GM19395 (cell line): ENCODE measurements around the gene GPHN.
"Not testable (repeated sequence)": the region's sequence is repeated elsewhere in the genome, so short reads cannot be mapped to it uniquely, and the experiment has no call there.

Experiments
- ATAC-seq: cut with Tn5 transposase; IDR thresholded peaks from one replicate; pipeline ENCODE4 v1.9.1; 2021; ENCODE audit warnings: mild to moderate bottlenecking, moderate library complexity; ENCODE audit not compliant: unreplicated experiment

GPHN gene

GRCh38 chr14:67016856-67017255 is 508.9 kb downstream of the GPHN start:
- ATAC-seq = no peak

DNA sequence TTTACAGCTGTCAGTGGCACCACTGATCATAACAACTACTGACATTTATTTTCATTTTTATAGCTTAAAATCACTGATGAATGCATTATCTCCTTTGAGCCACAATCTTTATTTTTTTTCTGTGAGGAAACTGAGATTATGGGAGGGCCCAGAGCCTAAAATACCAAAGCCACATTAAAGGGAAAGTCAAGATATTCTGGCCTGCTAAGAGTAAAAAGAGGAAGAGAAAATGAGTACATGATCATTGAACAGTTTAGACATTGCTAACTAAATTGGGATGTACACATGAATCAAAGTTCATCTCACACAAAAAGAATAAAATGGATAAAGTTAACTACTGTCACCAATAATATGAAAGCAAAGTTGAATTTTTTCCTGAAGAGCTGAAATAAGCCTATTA is 510.8 kb downstream of the GPHN start:
- peak; percentile 71 for ATAC-seq

GRCh38 chr14:67019796-67020195 is 511.8 kb downstream of the GPHN start:
- no peak for ATAC-seq

DNA sequence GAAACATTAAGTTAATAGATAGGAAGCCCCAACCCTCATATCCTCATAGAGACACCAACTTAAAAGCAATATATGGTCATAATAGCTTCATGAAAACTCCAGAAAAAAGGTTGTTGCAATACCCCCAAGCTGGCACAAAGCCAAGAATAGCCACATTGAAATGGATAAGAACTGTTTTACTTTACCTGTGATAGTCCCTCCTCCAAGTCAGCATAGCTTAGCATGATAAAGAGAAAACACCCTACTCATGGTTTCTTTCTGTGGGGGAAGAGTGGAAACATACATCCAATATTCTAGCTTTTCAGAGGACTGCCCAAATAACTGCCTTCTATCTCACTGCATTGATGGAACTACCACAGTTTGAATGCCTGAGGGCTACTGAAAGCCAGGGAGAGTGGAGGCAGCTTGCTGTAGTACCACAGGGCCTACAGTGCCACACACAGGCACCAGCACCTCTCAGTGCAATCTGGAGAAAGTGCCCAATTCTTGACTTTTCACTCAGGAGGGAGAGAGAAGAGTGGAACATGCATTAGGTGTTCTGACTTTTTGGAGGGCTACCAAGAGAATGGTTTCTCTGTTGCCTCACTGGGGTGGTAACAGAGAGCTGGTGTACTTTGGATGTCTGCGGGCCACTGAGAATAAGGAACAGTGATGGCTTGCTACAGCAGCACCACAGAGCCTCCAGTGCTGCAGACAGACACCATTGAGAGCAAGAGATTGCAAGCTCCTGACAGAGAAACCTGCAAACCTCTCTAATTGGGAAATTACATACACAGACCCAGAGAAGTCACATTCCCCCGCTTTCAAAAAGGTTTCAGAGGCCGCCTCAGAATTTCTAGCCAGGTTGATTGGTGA is 524.2 kb downstream of the GPHN start:
- no peak for ATAC-seq

DNA sequence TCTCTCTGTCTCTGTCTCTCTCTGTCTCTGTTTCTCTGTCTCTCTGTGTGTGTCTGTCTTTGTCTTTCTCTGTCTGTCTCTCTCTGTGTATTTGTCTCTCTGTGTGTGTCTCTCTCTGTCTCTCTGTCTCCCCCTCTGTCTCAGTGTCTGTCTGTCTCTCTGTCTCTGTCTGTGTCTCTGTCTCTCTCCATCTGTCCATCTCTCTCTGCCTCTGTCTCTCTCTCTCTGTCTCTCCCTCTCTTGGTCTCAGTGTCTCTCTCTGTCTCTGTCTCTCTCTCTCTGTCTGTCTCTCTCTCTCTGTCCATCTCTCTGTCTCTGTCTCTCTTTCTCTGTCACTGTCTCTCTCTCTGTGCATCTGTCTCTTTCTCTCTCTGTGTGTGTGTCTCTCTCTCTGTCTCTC is 537.5 kb downstream of the GPHN start:
- ATAC-seq = no peak

DNA sequence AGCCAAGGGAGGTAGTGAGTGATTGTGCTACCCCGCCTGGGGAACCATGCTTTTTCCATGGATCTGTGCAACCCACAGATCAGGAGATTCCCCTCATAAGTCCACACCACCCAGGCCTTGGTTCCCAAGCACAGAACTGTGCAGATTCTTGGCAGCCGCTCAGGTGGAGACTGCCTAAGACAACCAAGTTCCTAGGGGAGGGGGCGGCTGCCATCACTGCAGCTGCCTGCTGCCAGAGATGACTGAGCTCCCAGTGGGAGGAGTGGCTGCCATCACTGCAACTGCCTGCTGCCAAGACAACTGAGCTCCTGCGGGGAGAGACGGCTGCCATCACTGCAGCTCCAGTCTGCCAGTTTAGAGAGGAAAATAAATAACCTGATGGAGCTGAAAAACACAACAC is 542.9 kb downstream of the GPHN start:
- ATAC-seq = no peak

GRCh38 chr14:67056684-67057083 is 548.7 kb downstream of the GPHN start:
- ATAC-seq = no peak

- no peak for ATAC-seq
These were observed 551.6 kb downstream of the GPHN start for GRCh38 chr14:67059596-67059995.

DNA sequence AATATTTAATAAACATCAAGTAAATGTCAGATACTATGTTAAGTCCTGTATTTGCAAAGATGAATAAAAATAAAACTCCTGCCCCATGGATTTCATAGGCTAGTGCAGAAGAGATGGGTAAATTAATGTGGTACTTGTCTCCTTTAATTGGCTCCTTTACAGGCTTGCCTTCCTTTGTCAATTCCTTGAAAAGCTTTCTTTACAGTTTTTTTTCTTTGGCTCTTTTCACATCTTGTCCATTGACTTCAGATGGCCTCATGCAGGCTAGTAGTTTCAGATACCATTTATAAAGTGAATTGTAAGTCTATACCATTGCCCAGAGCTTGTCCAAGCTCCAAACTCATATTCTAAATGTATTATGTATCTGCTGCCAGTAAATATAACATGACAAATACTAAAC is 552.6 kb downstream of the GPHN start:
- no peak for ATAC-seq

- ATAC-seq = not testable (repeated sequence)
These were observed 559.3 kb downstream of the GPHN start for GRCh38 chr14:67067070-67067814.

DNA sequence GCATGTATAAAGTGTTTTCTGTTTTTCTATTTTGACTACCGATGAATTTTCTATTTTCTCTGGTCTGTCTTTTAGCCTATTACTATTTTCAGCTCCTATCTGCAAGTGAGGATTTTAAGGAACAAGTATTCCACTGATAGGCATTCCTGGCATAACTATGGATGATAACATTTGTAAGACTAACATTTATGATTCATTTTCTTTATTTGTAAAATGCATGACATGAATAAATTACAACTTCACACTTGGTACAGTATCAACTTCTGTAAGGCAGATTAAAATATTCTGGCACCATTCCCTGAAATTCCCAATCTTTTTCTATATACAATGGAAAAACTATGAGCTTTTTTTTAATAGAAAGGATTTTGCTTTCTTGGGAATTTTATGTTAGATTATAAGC is 560.3 kb downstream of the GPHN start:
- ATAC-seq = no peak

- no peak for ATAC-seq
These were observed 563.6 kb downstream of the GPHN start for GRCh38 chr14:67071506-67071905.

- ATAC-seq = no peak
These were observed 570.0 kb downstream of the GPHN start for GRCh38 chr14:67077921-67078320.

DNA sequence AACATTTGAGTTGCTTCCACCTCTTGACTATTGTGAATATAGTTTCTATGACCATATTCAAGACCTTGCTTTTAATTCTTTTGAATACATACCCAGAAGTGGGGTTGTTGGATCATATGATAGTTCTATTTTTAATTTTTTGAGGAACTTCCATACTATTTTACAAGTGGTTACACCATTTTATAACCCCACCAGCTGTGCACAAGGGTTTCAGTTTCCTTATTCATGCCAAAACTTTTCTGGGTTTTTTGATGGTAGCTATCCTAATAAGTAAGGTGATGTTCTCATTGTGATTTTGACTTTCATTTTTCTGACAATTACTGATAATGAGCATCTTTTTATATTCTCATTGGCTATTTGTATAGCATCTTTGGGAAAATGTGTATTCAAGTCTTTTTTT is 571.9 kb downstream of the GPHN start:
- ATAC-seq = no peak

DNA sequence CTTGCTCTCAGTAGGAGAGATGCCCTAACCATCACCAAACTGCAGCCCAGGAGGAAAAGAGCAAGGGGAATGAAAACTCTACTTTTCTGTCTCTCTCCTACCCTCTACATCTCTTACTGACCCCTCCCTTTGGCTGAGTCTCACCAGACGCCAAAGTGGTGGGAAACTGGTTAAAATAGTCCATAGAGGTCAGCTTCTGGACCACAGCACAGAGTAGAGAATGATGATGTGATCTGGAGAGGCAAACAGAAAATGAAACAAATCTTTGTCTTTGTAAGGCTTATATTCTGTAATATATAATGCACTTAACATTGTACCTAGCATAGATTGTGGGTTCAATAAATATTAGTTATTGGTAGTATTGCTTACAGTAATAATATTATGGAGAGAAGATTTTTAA is 600.3 kb downstream of the GPHN start:
- ATAC-seq = no peak

DNA sequence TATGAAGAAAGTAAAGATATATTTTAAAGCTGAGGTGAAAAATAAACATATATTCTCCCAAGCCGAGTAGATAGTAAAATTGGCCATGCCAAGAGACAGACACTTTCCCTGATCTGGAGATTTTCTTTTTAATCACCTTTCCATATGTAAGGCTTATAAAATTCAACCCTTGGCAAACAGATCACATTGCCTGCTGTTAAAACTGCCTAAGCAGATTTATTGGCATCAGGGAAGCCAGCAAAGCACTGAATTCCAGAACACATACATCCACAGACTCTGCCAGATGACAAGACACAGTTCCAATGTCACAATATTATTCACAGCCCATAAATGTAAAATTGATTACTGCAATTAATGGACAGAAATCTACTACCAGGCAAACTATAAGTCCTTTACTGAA is 603.1 kb downstream of the GPHN start:
- ATAC-seq = no peak

DNA sequence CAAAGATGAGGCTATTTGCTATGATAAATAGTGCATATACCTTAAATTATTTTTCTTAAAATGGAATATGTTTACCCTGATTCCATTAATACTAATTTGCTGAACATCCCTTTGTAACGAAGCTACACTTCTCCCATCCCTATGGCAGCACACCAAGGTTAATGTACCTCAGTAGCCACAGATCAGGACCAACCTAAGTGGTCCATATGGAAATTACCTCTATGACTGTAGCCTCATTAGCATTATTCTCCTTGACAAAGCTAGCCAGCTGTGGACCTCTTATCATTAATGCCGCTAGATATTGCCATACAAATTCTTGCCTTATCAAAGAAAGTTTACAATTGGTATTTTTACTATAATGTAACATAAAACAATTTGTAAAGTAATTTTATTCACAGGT is 604.4 kb downstream of the GPHN start:
- no peak for ATAC-seq

GRCh38 chr14:67127174-67127573 is 619.2 kb downstream of the GPHN start:
- no peak for ATAC-seq

DNA sequence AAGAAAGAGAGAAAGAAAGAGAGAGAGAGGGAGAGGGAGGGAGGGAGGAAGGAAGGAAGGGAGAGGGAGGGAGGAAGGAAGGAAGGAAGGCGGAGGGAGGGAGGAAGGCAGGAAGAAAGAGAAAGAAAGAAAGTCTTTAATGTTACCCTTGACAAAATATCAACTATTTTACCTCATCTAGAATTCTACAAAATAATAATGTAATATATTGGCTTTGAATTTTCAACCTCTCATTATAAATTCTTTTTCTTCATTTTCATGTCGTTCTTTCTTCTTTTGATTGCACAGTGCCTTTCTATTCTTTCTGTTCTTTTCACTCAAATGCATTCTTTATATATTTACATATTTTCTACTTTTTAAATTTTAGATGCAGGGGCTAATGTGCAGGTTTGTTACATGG is 621.8 kb downstream of the GPHN start:
- ATAC-seq = no peak

GRCh38 chr14:67131691-67132090 is 623.7 kb downstream of the GPHN start:
- ATAC-seq = no peak

DNA sequence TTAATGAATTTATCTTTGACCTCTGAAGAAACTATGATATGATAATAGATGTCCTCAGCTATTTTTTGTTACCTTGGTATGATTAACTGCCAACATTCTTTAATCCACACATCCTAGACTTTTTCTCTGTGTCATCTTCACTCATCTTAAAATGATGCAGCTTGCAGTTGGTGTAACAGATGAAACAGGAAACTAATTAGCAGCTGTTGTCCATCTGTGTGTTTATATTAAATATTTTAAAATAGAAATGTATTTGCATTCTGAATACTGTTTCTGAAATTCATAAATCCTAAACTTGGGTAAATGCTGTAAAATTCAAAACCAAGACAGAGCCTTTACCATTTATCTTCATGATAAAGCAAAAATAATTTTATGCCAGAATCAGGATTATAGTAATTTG is 625.2 kb downstream of the GPHN start:
- no peak for ATAC-seq
